Stimulated activated CD8-positive, alpha-beta memory T cell treated with anti-CD3 and anti-CD28 coated beads, Interleukin-4, amount 100 ng/mL, for 1 hour (primary cell): Measurements from ENCODE around the gene MAGEA4.

Source experiments
- DNase-seq, 2 donors: peaks; one replicate each; pipeline ENCODE4 v3.0.0-alpha.2; 2020; ENCODE audit warnings: low read depth in 2 of 2, low spot score in 1 of 2

The MAGEA4 gene

DNA sequence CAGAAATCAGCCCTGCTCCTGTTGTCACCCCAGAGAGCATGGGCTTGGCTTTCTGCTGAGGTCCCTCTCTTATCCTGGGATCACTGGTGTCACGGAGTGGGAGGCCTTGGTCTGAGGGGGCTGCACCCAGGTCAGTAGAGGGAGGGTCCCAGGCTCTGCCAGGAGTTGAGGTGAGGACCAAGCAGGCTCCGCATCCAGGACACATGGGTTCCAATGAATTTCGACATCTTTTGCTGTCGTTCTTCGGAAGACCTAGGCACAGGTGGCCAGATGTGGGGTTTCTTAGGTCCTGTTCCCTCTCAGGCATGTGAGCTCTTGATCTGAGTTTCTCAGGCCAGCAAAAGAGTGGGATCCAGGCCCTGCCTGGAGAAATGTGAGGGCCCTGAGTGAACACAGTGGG lies 10.0 kb downstream of the MAGEA4 start:
- DNase-seq, result no peak

DNA sequence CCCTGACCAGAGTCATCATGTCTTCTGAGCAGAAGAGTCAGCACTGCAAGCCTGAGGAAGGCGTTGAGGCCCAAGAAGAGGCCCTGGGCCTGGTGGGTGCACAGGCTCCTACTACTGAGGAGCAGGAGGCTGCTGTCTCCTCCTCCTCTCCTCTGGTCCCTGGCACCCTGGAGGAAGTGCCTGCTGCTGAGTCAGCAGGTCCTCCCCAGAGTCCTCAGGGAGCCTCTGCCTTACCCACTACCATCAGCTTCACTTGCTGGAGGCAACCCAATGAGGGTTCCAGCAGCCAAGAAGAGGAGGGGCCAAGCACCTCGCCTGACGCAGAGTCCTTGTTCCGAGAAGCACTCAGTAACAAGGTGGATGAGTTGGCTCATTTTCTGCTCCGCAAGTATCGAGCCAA lies 11.0 kb downstream of the MAGEA4 start:
- no peak for DNase-seq

DNA sequence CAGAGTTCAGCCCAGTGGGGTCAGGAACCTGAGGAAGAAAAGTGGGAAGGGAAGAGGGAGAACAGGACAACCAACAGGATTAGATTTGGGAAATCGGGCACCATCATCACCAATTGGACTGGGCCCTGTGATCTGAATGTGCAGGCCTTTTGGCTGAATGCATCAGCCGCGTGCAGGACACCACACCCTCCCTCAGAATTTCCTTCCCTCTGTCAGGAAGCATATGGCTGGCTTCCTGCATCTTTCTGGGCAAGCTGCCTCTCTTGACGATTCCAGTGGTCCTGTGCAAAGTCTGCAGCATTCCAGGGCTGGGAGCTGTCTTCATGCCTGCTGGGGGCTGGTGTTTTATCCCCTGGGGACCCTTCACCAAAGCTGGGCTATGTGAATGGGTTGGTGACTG lies 16.4 kb downstream of the MAGEA4 start:
- no peak for DNase-seq

DNA sequence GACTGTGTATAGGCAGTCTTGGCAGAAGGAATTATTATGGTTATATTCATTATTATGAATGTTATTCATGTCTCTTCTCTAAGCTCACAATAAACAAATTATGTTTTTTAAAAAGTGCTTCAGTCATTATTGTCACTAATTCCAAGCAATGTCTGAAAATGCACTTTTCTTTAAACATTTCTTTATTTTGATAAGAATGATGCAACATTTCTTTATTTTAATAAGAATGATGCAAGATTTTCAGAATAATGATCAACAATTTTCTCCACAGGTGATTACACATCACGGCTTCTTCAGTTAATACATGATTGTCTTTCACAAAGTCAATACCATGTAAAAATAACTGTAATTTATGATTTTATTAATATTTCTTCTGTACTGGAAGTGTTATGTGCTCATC lies 22.7 kb downstream of the MAGEA4 start:
- DNase-seq, result no peak

DNA sequence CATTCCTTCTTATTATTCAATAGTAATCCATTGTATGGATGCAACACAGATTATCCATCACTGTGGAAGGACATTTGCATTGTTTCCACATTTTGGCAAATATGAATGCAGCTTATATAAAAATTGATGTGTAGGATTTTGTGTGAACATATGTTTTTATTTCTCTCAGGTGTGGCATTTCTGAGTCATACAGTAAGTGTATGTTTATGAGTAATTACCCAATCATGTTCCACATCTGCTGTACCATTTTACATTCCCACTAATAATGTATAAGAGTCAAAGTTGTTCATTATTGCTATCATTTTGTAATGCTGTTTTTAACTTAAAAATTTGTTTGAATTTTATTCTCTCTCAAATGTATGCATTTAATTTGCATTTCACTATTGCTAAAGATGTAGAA lies 25.5 kb downstream of the MAGEA4 start:
- DNase-seq, result no peak

DNA sequence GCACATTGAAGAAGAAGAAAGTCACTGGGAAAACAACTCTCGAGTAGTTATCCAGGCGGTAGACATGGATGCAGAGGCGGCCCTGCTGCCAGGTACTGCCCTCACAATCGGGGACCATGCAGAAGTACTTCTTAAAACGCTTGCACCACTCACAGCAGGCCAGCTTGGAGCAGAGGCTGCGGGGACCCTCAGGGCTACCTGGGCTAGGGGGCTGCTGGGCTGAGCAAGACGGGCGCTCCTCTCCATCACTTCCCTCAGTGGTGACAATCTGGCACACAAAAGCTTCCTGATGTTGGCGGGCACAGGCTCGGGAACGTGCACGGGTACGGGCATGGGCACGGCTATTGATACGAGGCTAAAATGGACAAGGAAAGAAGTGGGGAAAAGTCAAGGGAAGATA lies 42.0 kb downstream of the MAGEA4 start:
- no peak for DNase-seq

DNA sequence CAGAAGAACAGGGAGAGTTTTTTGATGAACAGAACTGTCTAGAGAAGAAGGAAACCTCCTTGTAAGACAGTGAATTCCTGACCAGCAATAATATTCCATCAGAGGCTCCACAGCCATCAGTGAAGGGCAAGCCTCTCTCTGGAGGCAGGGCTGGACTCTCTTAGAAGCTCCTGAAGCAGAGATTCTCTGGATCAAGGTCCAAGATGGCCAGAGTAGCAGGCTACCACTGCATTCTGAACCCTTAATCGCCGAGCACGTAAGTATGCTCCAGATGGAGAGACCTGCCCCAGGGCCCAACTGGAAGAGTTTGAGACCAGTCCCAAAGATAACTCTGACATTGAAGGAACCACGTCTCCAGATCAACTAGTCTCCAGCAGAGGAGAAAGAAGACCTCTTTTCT lies 45.4 kb downstream of the MAGEA4 start:
- DNase-seq, result no peak

DNA sequence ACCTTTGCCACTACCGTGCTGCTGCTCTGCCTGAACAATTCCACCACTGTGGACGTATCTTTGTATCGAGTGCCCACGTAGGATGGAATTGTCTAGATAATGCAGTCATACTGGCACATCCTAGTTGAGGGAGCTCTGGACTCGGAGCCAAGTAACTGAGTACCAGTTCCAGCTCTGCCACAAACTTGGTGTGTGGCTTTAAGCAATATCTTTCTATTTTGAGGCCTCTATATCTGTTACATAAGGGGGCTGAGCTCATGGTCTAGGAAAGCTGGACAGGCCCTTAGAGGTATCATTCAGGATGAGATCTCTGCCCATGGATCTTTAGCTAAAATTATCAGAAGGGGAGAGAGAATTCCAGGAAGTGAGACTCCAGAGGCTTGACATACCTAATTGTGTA lies 49.3 kb downstream of the MAGEA4 start:
- DNase-seq, result no peak

DNA sequence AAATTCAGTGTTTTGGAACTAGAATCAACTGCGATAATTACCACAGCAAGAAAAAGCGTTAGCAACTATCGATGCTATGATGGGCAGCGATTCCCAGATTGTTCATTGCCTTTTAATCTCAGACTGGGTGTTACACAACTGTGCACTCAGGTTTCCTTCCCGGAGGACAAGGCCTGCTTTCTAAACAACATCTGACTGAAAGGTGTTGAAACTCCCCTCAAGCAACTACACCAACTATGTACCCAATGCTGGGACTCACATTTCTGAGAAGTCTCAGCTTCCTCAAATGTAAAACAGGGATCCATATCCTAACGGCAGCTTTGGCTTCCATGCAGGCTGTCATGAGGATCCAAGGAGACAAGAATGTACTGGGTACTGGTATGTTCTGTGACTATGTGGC lies 53.5 kb downstream of the MAGEA4 start:
- DNase-seq, result no peak

DNA sequence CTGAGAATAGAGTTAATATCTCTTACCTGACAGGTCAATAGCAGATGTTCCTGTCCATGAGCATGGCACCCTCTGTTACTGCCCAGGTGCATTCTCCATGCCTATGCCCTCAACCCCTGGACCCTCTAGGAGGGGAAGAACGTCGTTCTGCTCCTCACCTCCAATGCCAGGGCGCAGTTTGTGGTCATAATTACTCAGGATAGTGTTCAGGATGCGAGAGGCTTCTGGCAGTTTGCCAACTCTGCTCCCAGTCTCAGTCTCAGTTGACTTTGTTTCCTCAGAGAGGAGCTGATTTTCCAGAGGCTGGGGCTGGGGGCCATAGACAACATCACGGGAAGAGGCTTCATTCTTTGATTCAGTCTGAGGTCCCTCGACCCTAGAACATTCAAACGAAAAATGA lies 57.3 kb downstream of the MAGEA4 start:
- no peak for DNase-seq

DNA sequence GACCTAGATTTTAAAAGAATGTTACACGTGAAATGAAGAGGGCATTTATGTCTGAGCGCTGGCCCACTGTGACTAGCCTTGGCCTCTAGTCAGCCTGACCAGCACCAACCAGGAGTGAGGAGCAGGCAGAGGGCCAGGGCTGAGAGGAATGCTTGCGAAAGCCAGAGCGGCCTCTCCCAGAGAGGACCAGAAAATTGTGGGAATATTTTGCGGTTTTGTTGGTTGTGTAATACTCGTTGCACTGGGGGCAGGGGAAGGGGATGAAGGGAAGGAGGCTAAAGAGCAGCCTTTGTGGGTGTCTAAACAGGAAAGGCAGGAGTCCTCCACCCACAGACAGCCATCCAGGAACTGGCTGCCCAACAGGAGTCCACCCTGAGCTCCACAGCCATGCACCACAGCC lies 58.0 kb downstream of the MAGEA4 start:
- DNase-seq, result no peak

DNA sequence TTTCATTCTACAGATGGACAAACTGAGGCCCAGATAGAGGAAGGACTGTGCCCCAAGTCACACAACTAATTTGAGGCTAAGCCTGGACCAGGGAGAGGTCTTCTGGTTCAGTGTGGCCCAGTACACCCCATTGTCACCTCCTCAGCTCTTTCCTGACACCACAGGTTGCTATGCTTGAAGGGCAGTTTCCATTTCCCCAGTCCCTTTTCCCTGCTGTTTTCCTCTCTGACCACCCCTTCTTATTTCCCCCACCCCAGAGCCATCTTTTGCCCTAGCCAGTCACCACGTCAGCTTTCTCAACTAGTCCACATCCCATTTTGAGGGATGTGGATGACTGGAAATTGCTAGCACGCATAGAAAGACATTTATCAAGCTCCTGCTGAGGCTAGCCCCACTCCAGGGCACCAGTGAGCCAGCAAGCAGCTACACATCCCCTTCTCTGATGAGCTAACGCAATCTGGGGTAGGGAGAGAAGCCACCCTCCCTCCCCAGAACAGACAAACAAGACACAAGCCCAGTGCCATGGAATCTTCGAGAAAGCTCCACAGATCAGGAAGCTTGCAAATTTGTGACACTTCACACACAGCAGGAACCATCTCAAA lies 60.5 kb downstream of the MAGEA4 start:
- DNase-seq, result no peak

DNA sequence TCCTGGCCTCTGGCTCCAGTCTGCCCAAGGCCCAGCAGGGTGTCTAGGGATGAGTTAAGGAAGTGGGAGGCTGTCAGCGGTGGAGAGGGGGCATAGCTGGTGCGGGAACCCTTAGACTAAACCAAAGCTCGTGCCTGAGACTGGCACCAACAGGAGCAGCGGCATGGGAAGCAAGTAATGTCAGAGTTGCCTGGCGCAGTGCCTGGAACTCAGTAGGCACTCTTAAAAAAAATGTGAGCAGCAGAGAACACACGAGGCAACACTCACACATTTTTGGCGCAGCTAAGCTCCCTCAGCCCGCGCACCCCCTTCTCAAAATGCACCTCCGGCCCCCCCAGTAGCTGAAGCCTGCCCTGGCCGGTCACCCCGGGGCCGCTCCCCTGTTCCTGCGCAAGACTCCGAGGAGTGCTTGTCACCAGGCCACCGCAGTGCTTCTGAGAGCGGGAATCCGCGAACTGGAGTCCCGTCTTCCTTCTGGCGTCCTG lies 61.2 kb downstream of the MAGEA4 start:
- DNase-seq, result no peak
